Activated naive CD8-positive, alpha-beta T cell treated with anti-CD3 and anti-CD28 coated beads, Interleukin-2, amount 50 U/mL, for 24 hours (primary cell): ENCODE measurements around the gene GMIP.
A peak's percentile ranks its signal among the peaks of the same experiment; 100 is the strongest.

ENCODE experiments used
- ATAC-seq: fragments of 150-1000 bp; cut with Tn5 transposase; one replicate; pipeline ENCODE4 v1.10.0; 2021
- DNase-seq: peaks from one replicate; pipeline ENCODE4 v3.0.0; 2021
- H3K27ac Mint-ChIP-seq: one replicate; pipeline ENCODE4 v1.8.0; 2021; ENCODE audit warnings: mild to moderate bottlenecking, mixed read lengths
- H3K27me3 Mint-ChIP-seq: one replicate; pipeline ENCODE4 v1.8.0; 2021; ENCODE audit warnings: mixed read lengths
- H3K36me3 Mint-ChIP-seq: one replicate; pipeline ENCODE4 v1.8.0; 2021; ENCODE audit warnings: low read depth, mixed read lengths
- H3K4me1 Mint-ChIP-seq: one replicate; pipeline ENCODE4 v1.8.0; 2021; ENCODE audit warnings: mixed read lengths
- H3K4me3 Mint-ChIP-seq: one replicate; pipeline ENCODE4 v1.8.0; 2021; ENCODE audit warnings: mild to moderate bottlenecking, moderate library complexity, mixed read lengths
- H3K9me3 Mint-ChIP-seq: one replicate; pipeline ENCODE4 v1.8.0; 2021; ENCODE audit warnings: mixed read lengths

GMIP gene

GRCh38 chr19:19594381-19594780 is 49.1 kb downstream of the GMIP start:
- H3K4me3 Mint-ChIP-seq = peak overlapping the region; percentile 17
- H3K36me3 Mint-ChIP-seq = peaks cover 13% of the 10 kb centered on the region
- no peak for ATAC-seq
- H3K4me1 Mint-ChIP-seq = peaks cover 80% of the 10 kb centered on the region
- H3K9me3 Mint-ChIP-seq = no peaks in the 10 kb centered on the region
- no peak for DNase-seq
- peak overlapping the region; percentile 74 for H3K27ac Mint-ChIP-seq
- no peaks in the 10 kb centered on the region for H3K27me3 Mint-ChIP-seq

GRCh38 chr19:19592690-19593089 is 50.8 kb downstream of the GMIP start:
- H3K27ac Mint-ChIP-seq = peak overlapping the region; percentile 72
- H3K36me3 Mint-ChIP-seq = peaks cover 16% of the 10 kb centered on the region
- DNase-seq = no peak
- no peak overlapping the region for H3K4me3 Mint-ChIP-seq
- no peaks in the 10 kb centered on the region for H3K27me3 Mint-ChIP-seq
- H3K4me1 Mint-ChIP-seq = peaks cover 76% of the 10 kb centered on the region
- no peaks in the 10 kb centered on the region for H3K9me3 Mint-ChIP-seq
- ATAC-seq = no peak

GRCh38 chr19:19591133-19591825 is 52.2 kb downstream of the GMIP start:
- Mint-ChIP-seq H3K4me1 (peaks cover 66% of the 10 kb centered on the region), H3K27ac (peak overlapping the region; percentile 90), H3K36me3 (peaks cover 12% of the 10 kb centered on the region), H3K9me3 (no peaks in the 10 kb centered on the region), H3K27me3 (no peaks in the 10 kb centered on the region), H3K4me3 (peak overlapping the region; percentile 43)
- ATAC-seq (peak; percentile 93), DNase-seq (peak; percentile 58)

GRCh38 chr19:19588546-19588945 is 54.9 kb downstream of the GMIP start:
- H3K36me3 Mint-ChIP-seq = peaks cover 12% of the 10 kb centered on the region
- ATAC-seq = no peak
- no peak overlapping the region for H3K4me3 Mint-ChIP-seq

GRCh38 chr19:19587771-19588170 is 55.7 kb downstream of the GMIP start:
- H3K4me1 Mint-ChIP-seq = peaks cover 45% of the 10 kb centered on the region
- H3K27ac Mint-ChIP-seq = peak overlapping the region; percentile 26

More at GRCh38 chr19:19588546-19588945, 54.9 kb downstream of the GMIP start:
- H3K4me1 Mint-ChIP-seq = peaks cover 50% of the 10 kb centered on the region
- DNase-seq = no peak
- no peaks in the 10 kb centered on the region for H3K9me3 Mint-ChIP-seq
- H3K27me3 Mint-ChIP-seq = no peaks in the 10 kb centered on the region
- peak overlapping the region; percentile 60 for H3K27ac Mint-ChIP-seq

GRCh38 chr19:19584356-19584755 is 59.1 kb downstream of the GMIP start:
- no peak for ATAC-seq
- Mint-ChIP-seq H3K9me3 (no peaks in the 10 kb centered on the region), H3K36me3 (peaks cover 6% of the 10 kb centered on the region), H3K4me3 (no peak overlapping the region), H3K27me3 (no peaks in the 10 kb centered on the region), H3K4me1 (peaks cover 14% of the 10 kb centered on the region), H3K27ac (no peak overlapping the region)
- DNase-seq = no peak

More at GRCh38 chr19:19587771-19588170, 55.7 kb downstream of the GMIP start:
- H3K9me3 Mint-ChIP-seq = no peaks in the 10 kb centered on the region
- no peak overlapping the region for H3K4me3 Mint-ChIP-seq
- DNase-seq = no peak
- H3K36me3 Mint-ChIP-seq = peaks cover 12% of the 10 kb centered on the region
- no peak for ATAC-seq
- no peaks in the 10 kb centered on the region for H3K27me3 Mint-ChIP-seq

- Mint-ChIP-seq H3K4me1 (peaks cover under 1% of the 10 kb centered on the region), H3K4me3 (no peak overlapping the region), H3K27ac (no peak overlapping the region), H3K36me3 (no peaks in the 10 kb centered on the region), H3K9me3 (no peaks in the 10 kb centered on the region), H3K27me3 (no peaks in the 10 kb centered on the region)
- ATAC-seq = no peak
- DNase-seq = no peak
Measured at GRCh38 chr19:19582471-19582870, 61.0 kb downstream of the GMIP start.

- ATAC-seq (no peak), DNase-seq (no peak)
- Mint-ChIP-seq H3K27ac (no peak overlapping the region), H3K4me1 (no peaks in the 10 kb centered on the region), H3K36me3 (no peaks in the 10 kb centered on the region), H3K9me3 (no peaks in the 10 kb centered on the region), H3K4me3 (no peak overlapping the region), H3K27me3 (no peaks in the 10 kb centered on the region)
Measured at GRCh38 chr19:19581391-19581790, 62.1 kb downstream of the GMIP start.

GRCh38 chr19:19580418-19580817 is 63.0 kb downstream of the GMIP start:
- H3K27me3 Mint-ChIP-seq = no peaks in the 10 kb centered on the region
- no peaks in the 10 kb centered on the region for H3K9me3 Mint-ChIP-seq
- H3K36me3 Mint-ChIP-seq = no peaks in the 10 kb centered on the region
- H3K4me1 Mint-ChIP-seq = no peaks in the 10 kb centered on the region
- ATAC-seq = no peak
- DNase-seq = no peak
- H3K27ac Mint-ChIP-seq = no peak overlapping the region
- H3K4me3 Mint-ChIP-seq = no peak overlapping the region

- H3K4me3 Mint-ChIP-seq = no peak overlapping the region
- DNase-seq (no peak), ATAC-seq (no peak)
- H3K4me1 Mint-ChIP-seq = no peaks in the 10 kb centered on the region
- H3K9me3 Mint-ChIP-seq = no peaks in the 10 kb centered on the region
- no peaks in the 10 kb centered on the region for H3K36me3 Mint-ChIP-seq
- H3K27me3 Mint-ChIP-seq = no peaks in the 10 kb centered on the region
- no peak overlapping the region for H3K27ac Mint-ChIP-seq
Measured at GRCh38 chr19:19579533-19580361, 63.7 kb downstream of the GMIP start.
